ENCODE measurements around the gene TELO2. TPM values are rescaled to one million over a fixed set of nuclear protein-coding genes. Genes with fewer than 3 reads are reported as not detected.
A peak's percentile ranks its signal among the peaks of the same experiment; 100 is the strongest.

Gene TELO2
- polyA plus RNA-seq, 6 donors from 2014 or later = 17.3 to 37.1 (median 26.3) TPM

- peaks cover 0 to 5% (median 5%) of the 10 kb centered on the region in 3 donors for H3K4me1 Mint-ChIP-seq
- H3K4me3 Mint-ChIP-seq = peak overlapping the region in 1 of 8 donors; percentile 22
- H3K36me3 Mint-ChIP-seq = peaks cover 6 to 7% of the 10 kb centered on the region in 2 donors
- no peaks in the 10 kb centered on the region for H3K27me3 Mint-ChIP-seq
- peaks cover 4 to 10% (median 6%) of the 10 kb centered on the region in 7 donors for H3K9me3 Mint-ChIP-seq
- no peak overlapping the region for H3K27ac Mint-ChIP-seq
- DNase-seq (no peak), ATAC-seq (ENCODE audit: low read depth in 2 of 2) (no peak)
Observed at GRCh38 chr16:1511662-1512569, 18.8 kb downstream of the TELO2 start.

- H3K4me3 Mint-ChIP-seq = no peak overlapping the region
- H3K36me3 Mint-ChIP-seq = peaks cover 0 to 7% of the 10 kb centered on the region in 2 donors
Observed at GRCh38 chr16:1512774-1513173, 19.6 kb downstream of the TELO2 start.

GRCh38 chr16:1514507-1514906 lies 21.3 kb downstream of the TELO2 start:
- ATAC-seq (ENCODE audit: low read depth in 2 of 2) (no peak), DNase-seq (no peak)
- Mint-ChIP-seq H3K27ac (no peak overlapping the region), H3K27me3 (no peaks in the 10 kb centered on the region), H3K4me3 (no peak overlapping the region), H3K36me3 (peaks cover 0 to 7% of the 10 kb centered on the region in 2 donors), H3K9me3 (peaks cover 4 to 10% (median 6%) of the 10 kb centered on the region in 7 donors), H3K4me1 (peaks cover 0 to 5% (median 5%) of the 10 kb centered on the region in 3 donors)

More at GRCh38 chr16:1512774-1513173, 19.6 kb downstream of the TELO2 start:
- Mint-ChIP-seq H3K4me1 (peaks cover 0 to 5% (median 5%) of the 10 kb centered on the region in 3 donors), H3K27me3 (no peaks in the 10 kb centered on the region), H3K27ac (peak overlapping the region in 1 of 6 donors; percentile 50), H3K9me3 (peaks cover 4 to 10% (median 6%) of the 10 kb centered on the region in 7 donors)
- ATAC-seq (ENCODE audit: low read depth in 2 of 2) (no peak), DNase-seq (no peak)

GRCh38 chr16:1518626-1519135 lies 25.5 kb downstream of the TELO2 start:
- DNase-seq (no peak), ATAC-seq (ENCODE audit: low read depth in 2 of 2) (no peak)
- H3K9me3 Mint-ChIP-seq = peaks cover 3 to 8% (median 4%) of the 10 kb centered on the region in 7 donors
- peaks cover 0 to 7% of the 10 kb centered on the region in 2 donors for H3K36me3 Mint-ChIP-seq
- H3K27me3 Mint-ChIP-seq = no peaks in the 10 kb centered on the region
- H3K4me1 Mint-ChIP-seq = no peaks in the 10 kb centered on the region
- no peak overlapping the region for H3K4me3 Mint-ChIP-seq
- H3K27ac Mint-ChIP-seq = peak overlapping the region in 2 of 6 donors; percentile 51 to 64

GRCh38 chr16:1519831-1520230 lies 26.7 kb downstream of the TELO2 start:
- DNase-seq (no peak), ATAC-seq (ENCODE audit: low read depth in 2 of 2) (no peak)
- Mint-ChIP-seq H3K36me3 (peaks cover 0 to 2% of the 10 kb centered on the region in 2 donors), H3K4me3 (no peak overlapping the region), H3K9me3 (peaks cover 0 to 3% (median 3%) of the 10 kb centered on the region in 7 donors), H3K27me3 (no peaks in the 10 kb centered on the region), H3K27ac (peak overlapping the region in 1 of 6 donors; percentile 26), H3K4me1 (no peaks in the 10 kb centered on the region)

- Mint-ChIP-seq H3K36me3 (no peaks in the 10 kb centered on the region), H3K27ac (no peak overlapping the region), H3K27me3 (no peaks in the 10 kb centered on the region), H3K4me3 (no peak overlapping the region), H3K4me1 (no peaks in the 10 kb centered on the region), H3K9me3 (peaks cover 0 to 1% (median 0%) of the 10 kb centered on the region in 7 donors)
- DNase-seq (no peak), ATAC-seq (ENCODE audit: low read depth in 2 of 2) (no peak)
Observed at GRCh38 chr16:1520461-1520860, 27.3 kb downstream of the TELO2 start.

- peaks cover 0 to 3% (median 0%) of the 10 kb centered on the region in 3 donors for H3K4me1 Mint-ChIP-seq
- no peak overlapping the region for H3K4me3 Mint-ChIP-seq
- no peak for DNase-seq
- H3K27me3 Mint-ChIP-seq = peaks cover 0 to 4% (median 0%) of the 10 kb centered on the region in 3 donors
- peak overlapping the region in 1 of 6 donors; percentile 59 for H3K27ac Mint-ChIP-seq
- no peak for ATAC-seq (ENCODE audit: low read depth in 2 of 2)
- H3K9me3 Mint-ChIP-seq = peaks cover 0 to 2% (median 0%) of the 10 kb centered on the region in 7 donors
- no peaks in the 10 kb centered on the region for H3K36me3 Mint-ChIP-seq
Observed at GRCh38 chr16:1523581-1524245, 30.6 kb downstream of the TELO2 start.

- Mint-ChIP-seq H3K9me3 (peaks cover 0 to 2% (median 0%) of the 10 kb centered on the region in 7 donors), H3K27me3 (peaks cover 0 to 4% (median 0%) of the 10 kb centered on the region in 3 donors), H3K27ac (no peak overlapping the region), H3K4me3 (no peak overlapping the region), H3K36me3 (no peaks in the 10 kb centered on the region), H3K4me1 (peaks cover 0 to 3% (median 0%) of the 10 kb centered on the region in 3 donors)
- DNase-seq = no peak
- no peak for ATAC-seq (ENCODE audit: low read depth in 2 of 2)
Observed at GRCh38 chr16:1524366-1524765, 31.2 kb downstream of the TELO2 start.

- no peak for DNase-seq
- H3K27ac Mint-ChIP-seq = no peak overlapping the region
- ATAC-seq (ENCODE audit: low read depth in 2 of 2) = no peak
- no peak overlapping the region for H3K4me3 Mint-ChIP-seq
- H3K9me3 Mint-ChIP-seq = peaks cover 0 to 2% (median 0%) of the 10 kb centered on the region in 7 donors
- H3K4me1 Mint-ChIP-seq = peaks cover 0 to 5% (median 3%) of the 10 kb centered on the region in 3 donors
- H3K27me3 Mint-ChIP-seq = peaks cover 0 to 4% (median 0%) of the 10 kb centered on the region in 3 donors
- no peaks in the 10 kb centered on the region for H3K36me3 Mint-ChIP-seq
Observed at GRCh38 chr16:1525871-1526607, 32.9 kb downstream of the TELO2 start.

GRCh38 chr16:1526608-1527555 lies 33.7 kb downstream of the TELO2 start:
- Mint-ChIP-seq H3K36me3 (no peaks in the 10 kb centered on the region), H3K27ac (no peak overlapping the region), H3K4me1 (peaks cover 0 to 5% (median 3%) of the 10 kb centered on the region in 3 donors), H3K9me3 (peaks cover 0 to 2% (median 0%) of the 10 kb centered on the region in 7 donors), H3K4me3 (no peak overlapping the region), H3K27me3 (peaks cover 0 to 4% (median 0%) of the 10 kb centered on the region in 3 donors)
- no peak for DNase-seq
- no peak for ATAC-seq (ENCODE audit: low read depth in 2 of 2)

- ATAC-seq (ENCODE audit: low read depth in 2 of 2) (no peak), DNase-seq (no peak)
- peaks cover 0 to 7% (median 0%) of the 10 kb centered on the region in 3 donors for H3K27me3 Mint-ChIP-seq
- no peak overlapping the region for H3K4me3 Mint-ChIP-seq
- H3K27ac Mint-ChIP-seq = no peak overlapping the region
- H3K4me1 Mint-ChIP-seq = peaks cover 0 to 10% (median 3%) of the 10 kb centered on the region in 3 donors
- peaks cover 0 to 2% (median 0%) of the 10 kb centered on the region in 7 donors for H3K9me3 Mint-ChIP-seq
- no peaks in the 10 kb centered on the region for H3K36me3 Mint-ChIP-seq
Observed at GRCh38 chr16:1527836-1528811, 35.0 kb downstream of the TELO2 start.

All from naive B cell (primary cell).